HG03460 (cell line): ENCODE data around the gene REXO1.

ENCODE experiments used
- ATAC-seq: cut with Tn5 transposase; IDR thresholded peaks from one replicate; pipeline ENCODE4 v1.9.1; 2021; ENCODE audit not compliant: unreplicated experiment

The REXO1 gene

DNA sequence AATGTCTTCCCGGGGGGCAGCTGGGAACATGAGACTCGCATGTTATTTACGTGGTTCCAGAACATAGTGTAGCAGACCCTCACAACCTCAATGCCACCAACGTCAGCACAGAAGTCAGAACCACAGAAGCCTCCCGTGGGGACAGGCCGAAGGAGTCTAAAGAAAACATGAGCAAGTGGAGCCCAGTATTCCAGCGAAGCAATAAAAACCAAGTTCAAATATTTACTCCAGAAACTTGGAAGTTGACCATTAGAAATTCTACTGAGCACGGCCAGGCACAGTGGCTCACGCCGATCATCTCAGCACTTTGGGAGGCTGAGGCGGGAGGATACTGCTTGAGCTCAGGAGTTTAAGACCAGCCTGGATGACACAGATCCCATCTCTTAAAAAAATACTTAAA lies 18.3 kb downstream of the REXO1 start:
- ATAC-seq = no peak

GRCh38 chr19:1828279-1829238 lies 19.7 kb downstream of the REXO1 start:
- ATAC-seq = no peak

DNA sequence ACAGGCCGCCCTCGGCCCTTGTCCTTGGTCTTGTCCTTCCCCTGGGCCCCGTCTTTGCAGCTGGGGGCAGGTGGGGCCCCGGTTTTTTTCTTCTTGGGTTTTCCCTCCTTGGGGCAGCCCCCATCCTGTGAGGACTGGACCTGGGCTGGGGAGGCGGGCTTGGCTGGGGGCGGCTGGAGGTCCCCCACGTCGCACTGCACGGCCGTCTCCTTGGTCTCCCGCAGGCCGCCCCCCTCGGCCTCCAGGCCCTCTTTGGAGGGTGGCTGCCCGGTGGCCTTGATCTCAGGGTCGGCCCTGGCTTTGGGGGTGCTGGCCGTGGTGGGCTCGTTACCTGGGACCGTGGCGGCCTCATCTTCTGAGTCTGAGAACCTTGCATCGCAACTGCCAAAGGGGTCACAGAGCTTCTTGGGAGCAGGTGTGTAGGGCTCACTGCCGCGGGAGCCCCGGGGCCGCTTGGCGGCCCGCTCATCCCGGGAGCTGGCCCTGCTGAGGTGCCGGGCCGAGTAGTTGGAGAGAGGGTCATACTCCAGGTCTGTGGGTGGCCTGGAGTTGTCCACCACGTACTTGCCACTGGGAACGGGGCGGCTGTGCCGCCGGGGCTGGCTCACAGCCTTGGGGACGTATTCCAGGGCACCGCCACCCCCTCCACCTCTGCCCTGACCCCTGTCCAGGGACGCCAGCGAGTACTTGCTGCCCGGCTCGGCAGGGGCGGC lies 20.6 kb downstream of the REXO1 start:
- no peak for ATAC-seq

DNA sequence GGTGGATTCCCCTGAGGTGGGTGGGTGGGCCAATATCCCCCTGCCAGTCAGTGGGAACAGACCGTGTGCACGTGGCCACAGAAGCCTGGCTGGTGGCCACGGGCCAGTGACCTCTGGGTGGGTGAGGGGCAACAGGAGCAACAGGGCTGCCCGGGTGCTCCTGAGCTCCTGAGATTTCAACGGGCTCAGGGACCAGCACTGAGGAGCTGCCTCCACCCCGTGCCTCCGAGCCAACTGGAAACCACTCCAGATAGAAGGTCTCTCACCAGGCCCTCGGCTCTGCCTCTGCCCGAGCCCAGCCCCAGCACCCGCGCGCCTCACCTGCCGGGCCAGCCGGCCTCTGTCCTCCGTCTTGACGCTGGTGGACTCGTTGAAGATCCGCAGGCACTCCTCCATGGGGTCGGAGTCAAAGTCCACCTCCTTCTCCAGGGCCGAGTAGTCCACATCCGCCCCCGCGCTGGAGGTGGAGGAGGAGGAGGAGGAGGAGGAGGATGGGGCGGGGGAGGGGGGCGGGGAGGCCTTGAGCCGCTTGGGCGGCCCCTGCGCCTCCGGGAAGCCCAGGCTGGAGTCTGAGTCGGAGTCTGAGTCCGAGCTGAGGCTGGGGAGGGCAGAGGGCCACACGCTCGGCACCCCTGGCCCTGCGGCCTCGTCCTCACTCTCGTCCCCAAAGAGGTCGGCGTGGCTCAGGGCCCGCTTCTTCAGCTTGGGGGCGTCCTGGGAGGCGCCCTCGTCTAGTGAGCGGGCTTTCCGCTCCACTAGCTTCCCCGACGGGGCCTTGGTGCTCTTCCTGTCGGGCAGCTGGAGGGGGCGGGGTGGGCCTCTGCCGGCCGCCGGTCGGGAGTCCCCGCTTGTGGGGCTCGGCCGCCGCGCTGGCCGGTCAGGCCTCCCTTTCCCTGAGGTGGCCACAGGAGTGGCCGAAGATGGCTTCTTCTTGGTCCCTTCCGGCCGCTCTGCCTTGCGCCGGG lies 21.4 kb downstream of the REXO1 start:
- no peak for ATAC-seq

DNA sequence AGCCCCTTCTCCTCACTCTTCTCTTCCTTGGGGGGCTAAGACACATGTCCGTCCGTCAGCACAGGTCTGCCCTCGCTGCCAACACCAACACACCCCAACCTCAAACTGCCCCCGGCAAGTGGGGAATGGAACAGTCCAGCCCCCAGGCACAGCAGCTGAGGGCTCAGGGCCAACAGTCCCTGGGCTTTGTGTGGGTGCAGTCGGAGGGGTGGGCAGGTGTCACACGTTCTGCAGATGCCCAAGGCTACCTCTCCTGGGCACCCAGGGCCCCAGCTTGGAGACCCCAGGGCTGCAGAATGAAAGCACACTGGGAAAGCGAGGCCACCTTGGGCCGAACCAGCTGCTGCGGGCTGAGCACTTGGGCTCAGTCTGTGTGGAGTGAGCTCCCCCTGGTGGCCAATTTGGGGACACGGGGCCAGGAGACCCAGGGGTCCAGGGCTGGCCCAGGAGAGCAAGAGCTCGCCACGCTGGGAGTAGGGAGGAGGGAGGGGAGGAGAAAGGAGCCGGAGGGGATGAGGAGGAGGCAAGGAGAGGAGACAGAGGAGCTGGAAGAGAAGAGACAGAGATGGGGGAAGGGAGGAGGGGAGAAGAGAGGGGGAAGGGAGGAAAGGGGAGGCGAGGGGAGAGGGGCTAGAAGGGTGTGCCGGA lies 22.2 kb downstream of the REXO1 start:
- ATAC-seq = no peak

GRCh38 chr19:1824252-1824622 lies 24.0 kb downstream of the REXO1 start:
- ATAC-seq = no peak

DNA sequence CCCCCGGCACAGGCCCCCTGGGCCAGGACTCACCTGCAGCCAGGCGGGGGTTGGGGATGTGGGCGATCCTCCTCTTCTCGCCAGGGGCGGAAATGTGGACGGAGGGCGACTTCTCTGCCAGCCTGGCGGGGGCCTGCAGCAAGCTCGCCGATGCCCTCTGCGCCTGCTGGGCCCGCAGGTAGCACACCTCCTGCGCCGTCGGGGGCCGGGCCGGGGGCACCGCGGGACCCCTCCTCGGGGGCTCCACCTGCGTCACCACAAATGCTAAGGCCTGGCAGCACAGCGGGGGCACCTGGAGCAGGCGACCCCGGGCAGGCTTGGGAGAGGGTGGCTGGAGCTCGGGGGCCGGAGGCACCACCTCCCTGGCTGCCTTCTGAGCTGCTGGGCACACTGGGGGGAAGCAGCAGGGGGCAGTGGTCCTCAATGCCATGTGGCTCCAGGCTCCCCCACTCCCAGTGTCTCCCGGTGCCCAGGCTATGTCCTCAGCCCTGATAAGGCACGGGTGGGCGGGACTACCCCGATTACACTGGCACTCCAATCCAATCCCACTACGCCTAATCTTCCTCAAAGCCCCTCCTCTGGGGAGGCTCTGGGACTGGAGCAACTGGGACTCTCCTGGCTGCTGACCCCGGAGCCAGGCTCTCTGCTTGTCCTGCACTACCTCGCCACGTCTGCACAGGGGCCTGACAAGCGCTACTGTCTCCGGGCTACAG lies 24.6 kb downstream of the REXO1 start:
- no peak for ATAC-seq

DNA sequence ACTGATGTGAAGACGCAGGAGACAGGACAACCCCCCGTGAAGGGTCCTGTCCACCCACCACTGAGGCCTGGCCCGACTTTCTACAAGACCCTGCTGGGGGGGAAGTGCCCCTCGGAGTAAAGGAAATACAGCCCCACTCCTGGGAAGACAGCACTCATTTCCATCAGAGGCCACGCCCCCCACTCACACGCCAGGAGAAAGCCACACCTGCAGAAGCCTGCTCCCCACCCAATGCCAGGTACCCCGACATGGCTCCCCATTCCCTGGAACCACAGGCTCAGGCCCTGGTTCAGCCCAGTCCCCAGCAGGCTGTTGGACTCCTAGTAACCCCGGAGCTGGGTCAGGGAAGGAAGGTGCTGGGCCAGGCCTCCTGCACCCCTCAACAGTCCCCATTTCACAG lies 25.3 kb downstream of the REXO1 start:
- no peak for ATAC-seq

DNA sequence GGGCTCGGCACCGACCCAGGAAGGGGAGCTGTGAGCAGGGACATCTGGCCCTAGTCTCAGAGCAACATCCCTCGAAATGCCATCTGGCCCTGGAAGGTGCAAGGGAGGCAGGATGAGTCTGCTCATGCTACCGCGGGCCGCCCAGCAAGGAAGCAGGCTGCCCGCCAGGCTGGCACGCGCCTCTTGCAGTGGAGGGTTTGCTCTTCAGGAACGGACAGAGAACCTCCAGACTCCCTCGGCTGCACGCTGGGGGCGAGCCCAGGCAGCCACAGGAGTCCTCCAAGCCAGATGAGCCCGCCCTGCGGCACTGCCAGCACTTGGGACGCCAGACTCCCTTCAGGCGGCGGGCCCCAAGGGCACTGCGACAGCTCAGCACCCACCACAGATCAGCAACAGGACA lies 26.1 kb downstream of the REXO1 start:
- ATAC-seq = no peak

DNA sequence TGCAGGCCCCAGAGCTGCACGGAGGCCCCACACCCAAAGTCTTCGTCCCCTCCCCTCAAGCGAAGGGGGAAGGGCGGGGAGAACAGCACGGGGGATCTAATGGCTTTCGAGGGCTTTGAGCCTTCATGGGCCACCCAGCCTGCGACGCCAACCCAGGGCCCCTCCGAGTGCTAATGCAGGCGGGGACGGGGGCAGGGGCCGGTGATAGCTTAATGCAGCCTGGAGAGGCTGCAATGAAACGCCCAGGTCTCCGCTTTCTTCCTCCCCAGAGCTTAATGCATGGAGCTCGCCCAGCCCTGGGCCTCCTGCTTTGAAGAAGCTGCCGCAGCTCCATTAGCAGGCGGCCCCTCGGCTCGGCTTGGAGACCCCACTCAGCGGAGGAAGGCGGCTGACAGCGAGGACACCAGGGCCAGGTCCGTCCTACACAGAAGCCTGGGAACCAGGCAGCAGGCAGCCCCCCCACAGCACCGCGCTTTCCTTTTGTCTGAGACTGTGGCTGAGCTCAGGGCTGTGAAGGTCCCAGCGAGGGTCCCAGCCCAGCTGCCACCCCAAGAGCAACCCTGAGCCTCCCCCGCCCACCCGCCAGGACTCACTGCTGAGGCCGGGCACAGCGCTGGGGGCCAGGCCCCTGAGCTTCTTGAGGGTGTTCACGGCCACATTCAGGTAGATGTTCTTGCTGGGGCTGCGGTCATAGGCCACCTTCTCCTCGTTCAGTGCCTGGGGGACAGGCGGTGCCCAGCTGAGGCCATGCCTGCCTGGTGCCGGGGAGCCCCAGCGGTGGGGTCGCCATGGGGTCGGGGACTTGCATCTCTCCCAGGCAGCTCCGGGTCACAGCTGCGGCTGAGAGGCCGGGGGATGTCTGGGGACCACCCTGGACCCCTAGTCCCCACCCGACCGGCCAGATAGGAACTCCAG lies 28.7 kb downstream of the REXO1 start:
- no peak for ATAC-seq

DNA sequence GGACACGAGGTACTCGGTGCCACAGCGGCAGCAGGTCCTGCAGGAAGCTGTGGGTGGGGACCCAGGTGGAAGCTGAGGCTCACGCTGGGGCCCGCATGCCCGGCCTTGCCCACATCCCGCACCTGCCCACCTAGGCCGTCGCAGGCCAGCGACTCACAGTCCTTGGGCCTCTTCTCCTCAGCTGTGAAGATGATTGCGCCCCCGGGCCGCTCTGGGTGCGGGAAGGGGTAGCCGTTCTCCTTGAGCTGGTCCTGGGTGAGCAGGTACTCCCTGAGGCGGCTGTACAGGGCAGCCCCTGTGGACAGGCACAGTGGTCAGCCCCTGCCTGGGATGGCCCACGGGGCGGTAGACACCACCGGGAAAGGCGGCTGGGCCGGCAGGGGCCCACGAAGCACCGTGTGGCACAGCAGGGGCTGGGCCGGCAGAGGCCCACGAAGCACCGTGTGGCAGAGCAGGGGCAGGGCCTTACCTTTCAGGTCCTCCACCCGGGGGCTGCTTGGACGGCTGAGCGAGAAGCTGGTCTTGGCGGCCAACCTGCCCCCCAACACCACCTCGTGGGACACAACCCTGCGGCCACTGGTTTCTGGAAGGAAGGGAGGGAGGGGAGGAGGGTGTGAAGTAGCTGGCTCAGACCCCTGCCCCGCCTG lies 29.6 kb downstream of the REXO1 start:
- ATAC-seq = no peak

GRCh38 chr19:1817553-1818179 lies 30.6 kb downstream of the REXO1 start:
- ATAC-seq = no peak

DNA sequence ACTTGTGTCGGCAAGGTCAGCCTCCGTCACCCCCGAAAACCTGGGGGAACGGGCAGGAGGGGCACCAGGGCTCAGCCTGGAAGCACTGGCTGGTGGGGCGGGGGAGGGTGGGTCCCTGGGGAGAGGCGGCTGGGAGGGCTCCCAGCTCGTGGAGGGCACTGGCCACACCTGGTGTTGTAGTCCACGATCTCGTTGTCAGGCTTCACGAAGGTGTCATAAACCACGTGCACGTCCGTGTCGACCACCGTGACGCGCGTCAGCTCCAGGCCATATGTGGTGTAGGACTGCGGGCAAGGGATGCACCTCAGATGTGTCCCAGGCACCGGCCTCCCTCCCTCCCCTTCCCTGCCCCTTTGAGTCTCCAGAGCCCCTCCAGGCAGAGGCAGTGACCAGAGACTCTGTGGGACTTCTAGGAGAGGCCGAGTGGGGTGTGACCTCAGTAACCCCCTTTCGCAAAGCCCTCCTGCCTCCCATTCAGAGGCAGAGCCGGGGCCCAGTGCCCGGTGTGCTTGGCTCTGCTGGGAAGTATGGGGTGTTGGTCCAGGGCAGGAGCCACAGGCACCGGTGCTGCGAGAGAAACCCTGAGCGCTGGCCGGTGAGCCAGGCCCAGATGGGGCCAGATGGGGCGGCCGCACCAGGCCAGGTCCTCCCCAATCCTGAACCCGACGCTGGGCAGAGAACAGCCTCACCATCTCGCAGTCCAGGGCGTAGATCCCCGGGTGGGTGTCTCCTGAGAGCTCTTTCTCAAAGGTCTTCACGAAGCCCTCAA lies 31.6 kb downstream of the REXO1 start:
- no peak for ATAC-seq

GRCh38 chr19:1815605-1816529 lies 32.4 kb downstream of the REXO1 start:
- ATAC-seq = no peak

- no peak for ATAC-seq
Observed at GRCh38 chr19:1814833-1815604, 33.3 kb downstream of the REXO1 start.
